Esophagus squamous epithelium (tissue), 4 donors: ENCODE measurements around the gene NHLRC2.

Experiments used
- POLR2A ChIP-seq, 4 donors: fragments of 450-650 bp; IDR thresholded peaks; one replicate each; pipeline ENCODE4 v1.6.1; 2017; ENCODE audit warnings: antibody characterized with exemption in 4 of 4, mild to moderate bottlenecking in 4 of 4, moderate library complexity in 3 of 4
- TF ChIP-seq, protein P1 (sequence below), 6 experiments: fragments of 450-650 bp in 4 of 6; fragments of 200-600 bp in 2 of 6; sonication (generic) in 2 of 6; IDR thresholded peaks; one replicate each; pipeline ENCODE4 v1.5.1; 2016 to 2019; ENCODE audit warnings: antibody characterized with exemption in 6 of 6, mild to moderate bottlenecking in 4 of 6, moderate library complexity in 4 of 6

DNA sequence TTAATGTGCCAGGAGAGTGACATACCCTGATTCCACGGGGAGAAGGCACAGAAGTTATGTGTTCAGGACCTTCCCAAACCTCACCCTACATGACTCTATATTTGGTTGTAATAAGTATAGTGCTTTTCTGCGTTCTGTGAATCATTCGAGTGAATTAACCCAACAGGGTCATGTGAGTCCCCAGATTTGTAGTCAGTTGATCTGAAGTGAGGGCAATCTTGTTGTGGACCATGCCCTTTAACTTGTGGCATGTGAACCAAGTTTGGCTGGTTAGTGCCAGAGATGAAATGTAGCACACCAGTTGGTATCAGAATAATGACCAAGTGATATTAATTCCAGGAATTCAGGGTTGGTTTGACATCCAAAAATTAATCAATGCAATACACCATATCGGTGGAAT is 70.2 kb downstream of the NHLRC2 start:
- TF ChIP-seq, protein P1, sequence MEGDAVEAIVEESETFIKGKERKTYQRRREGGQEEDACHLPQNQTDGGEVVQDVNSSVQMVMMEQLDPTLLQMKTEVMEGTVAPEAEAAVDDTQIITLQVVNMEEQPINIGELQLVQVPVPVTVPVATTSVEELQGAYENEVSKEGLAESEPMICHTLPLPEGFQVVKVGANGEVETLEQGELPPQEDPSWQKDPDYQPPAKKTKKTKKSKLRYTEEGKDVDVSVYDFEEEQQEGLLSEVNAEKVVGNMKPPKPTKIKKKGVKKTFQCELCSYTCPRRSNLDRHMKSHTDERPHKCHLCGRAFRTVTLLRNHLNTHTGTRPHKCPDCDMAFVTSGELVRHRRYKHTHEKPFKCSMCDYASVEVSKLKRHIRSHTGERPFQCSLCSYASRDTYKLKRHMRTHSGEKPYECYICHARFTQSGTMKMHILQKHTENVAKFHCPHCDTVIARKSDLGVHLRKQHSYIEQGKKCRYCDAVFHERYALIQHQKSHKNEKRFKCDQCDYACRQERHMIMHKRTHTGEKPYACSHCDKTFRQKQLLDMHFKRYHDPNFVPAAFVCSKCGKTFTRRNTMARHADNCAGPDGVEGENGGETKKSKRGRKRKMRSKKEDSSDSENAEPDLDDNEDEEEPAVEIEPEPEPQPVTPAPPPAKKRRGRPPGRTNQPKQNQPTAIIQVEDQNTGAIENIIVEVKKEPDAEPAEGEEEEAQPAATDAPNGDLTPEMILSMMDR (IDR thresholded peaks at IDR 0.05), result no peak
- TF ChIP-seq POLR2A (IDR thresholded peaks at IDR 0.05), result no peak
